CD14-positive monocyte (primary cell): ENCODE data around the gene MBD2. TPM values are rescaled to one million over a fixed set of nuclear protein-coding genes. Genes with fewer than 3 reads are reported as not detected.

Source experiments
- DNase-seq, 3 donors: peaks; one replicate each; pipeline ENCODE4 v3.0.0-alpha.2; 2011 to 2022
- H2AFZ ChIP-seq: 2 replicates; pipeline ENCODE4 v1.6.0; 2012; ENCODE audit warnings: mild to moderate bottlenecking, low read depth, low read length, inconsistent platforms; ENCODE audit not compliant: insufficient read depth, poor library complexity, severe bottlenecking
- H3K27ac ChIP-seq, 2 donors: 1 replicate in 1 of 2; 2 replicates in 1 of 2; pipeline ENCODE4 v1.5.1; 2012 to 2013; ENCODE audit warnings: low read length in 2 of 2, control low read depth in 1 of 2, inconsistent platforms in 1 of 2, low read depth in 1 of 2, mild to moderate bottlenecking in 1 of 2
- H3K27me3 ChIP-seq, 2 donors: one replicate each; pipeline versions ENCODE4 v1.6.0 to v1.6.1; 2011 to 2013; ENCODE audit warnings: low read length in 2 of 2; ENCODE audit not compliant: control insufficient read depth in 2 of 2, insufficient read depth in 2 of 2
- H3K36me3 ChIP-seq, 2 donors: replicated peaks in 1 of 2; 1 replicate in 1 of 2; 2 replicates in 1 of 2; pipeline versions ENCODE4 v1.5.1 to v1.6.1; 2012 to 2013; ENCODE audit warnings: low read length in 2 of 2, control low read depth in 1 of 2, inconsistent platforms in 1 of 2, mild to moderate bottlenecking in 1 of 2; ENCODE audit not compliant: insufficient read depth in 2 of 2, control insufficient read depth in 1 of 2
- H3K4me1 ChIP-seq, 2 donors: 1 replicate in 1 of 2; 2 replicates in 1 of 2; pipeline versions ENCODE4 v1.5.1 to v1.6.1; 2012 to 2013; ENCODE audit warnings: low read length in 2 of 2, control low read depth in 1 of 2, inconsistent platforms in 1 of 2, mild to moderate bottlenecking in 1 of 2, moderate library complexity in 1 of 2; ENCODE audit not compliant: insufficient read depth in 2 of 2, control insufficient read depth in 1 of 2
- H3K4me2 ChIP-seq: replicated peaks from 2 replicates; pipeline ENCODE3; 2012; ENCODE audit warnings: low read length, moderate library complexity, mild to moderate bottlenecking; ENCODE audit not compliant: poor library complexity, severe bottlenecking; ENCODE audit errors: extremely low read depth
- H3K4me3 ChIP-seq, 3 experiments: fragments of 200-600 bp in 1 of 3; sonication (generic) in 1 of 3; replicated peaks in 1 of 3; 1 replicate in 2 of 3; 2 replicates in 1 of 3; pipeline ENCODE4 v1.5.1; 2011 to 2013; ENCODE audit warnings: low read length in 3 of 3, mild to moderate bottlenecking in 3 of 3, control low read depth in 2 of 3, low read depth in 2 of 3, inconsistent platforms in 1 of 3, moderate library complexity in 1 of 3
- H3K79me2 ChIP-seq: 2 replicates; pipeline ENCODE4 v1.6.0; 2012; ENCODE audit warnings: mild to moderate bottlenecking, control low read depth, inconsistent platforms, low read length, moderate library complexity; ENCODE audit not compliant: insufficient read depth
- H3K9ac ChIP-seq: 2 replicates; pipeline ENCODE4 v1.6.0; 2017; ENCODE audit warnings: low read length, mild to moderate bottlenecking; ENCODE audit not compliant: insufficient read depth, poor library complexity, severe bottlenecking
- H3K9me3 ChIP-seq, 2 donors: replicated peaks in 1 of 2; 1 replicate in 1 of 2; 2 replicates in 1 of 2; pipeline versions ENCODE4 v1.5.1 to v1.6.1; 2012 to 2013; ENCODE audit warnings: low read length in 2 of 2, control low read depth in 1 of 2; ENCODE audit not compliant: control insufficient read depth in 1 of 2, insufficient read depth in 1 of 2
- H4K20me1 ChIP-seq: 2 replicates; pipeline ENCODE4 v1.6.0; 2012; ENCODE audit warnings: mild to moderate bottlenecking, low read length, control low read depth, moderate library complexity; ENCODE audit not compliant: insufficient read depth
- H3K27ac Mint-ChIP-seq, 7 donors: one replicate each; pipeline ENCODE4 v1.8.0; 2020; ENCODE audit warnings: mild to moderate bottlenecking in 7 of 7, mixed read lengths in 7 of 7, moderate library complexity in 6 of 7, inconsistent platforms in 2 of 7
- H3K27me3 Mint-ChIP-seq, 3 donors: one replicate each; pipeline ENCODE4 v1.8.0; 2021 to 2022; ENCODE audit warnings: low read depth in 3 of 3, mild to moderate bottlenecking in 3 of 3, mixed read lengths in 3 of 3, moderate library complexity in 3 of 3, inconsistent platforms in 1 of 3
- H3K36me3 Mint-ChIP-seq, 2 donors: one replicate each; pipeline ENCODE4 v1.8.0; 2020; ENCODE audit warnings: mixed read lengths in 2 of 2, inconsistent platforms in 1 of 2, mild to moderate bottlenecking in 1 of 2
- H3K4me1 Mint-ChIP-seq: one replicate; pipeline ENCODE4 v1.8.0; 2020; ENCODE audit warnings: mild to moderate bottlenecking, mixed read lengths
- H3K4me3 Mint-ChIP-seq, 2 donors: one replicate each; pipeline ENCODE4 v1.8.0; 2020; ENCODE audit warnings: mild to moderate bottlenecking in 2 of 2, mixed read lengths in 2 of 2, moderate library complexity in 1 of 2
- H3K9me3 Mint-ChIP-seq, 7 donors: one replicate each; pipeline ENCODE4 v1.8.0; 2020 to 2022; ENCODE audit warnings: mixed read lengths in 7 of 7, mild to moderate bottlenecking in 6 of 7, moderate library complexity in 6 of 7, inconsistent platforms in 2 of 7
- WGBS: methylation state at CpG from one replicate; pipeline ENCODE4 v1.1.5; 2013; ENCODE audit warnings: missing lambda C conversion rate; ENCODE audit not compliant: insufficient coverage; 5-methylcytosine and 5-hydroxymethylcytosine counted together
- intact Hi-C, 2 donors: fragments of 100-400 bp; cut with micrococcal nuclease; formaldehyde crosslinking; loops; one replicate each; pipeline versions ENCODE4 v1.15.0 to v1.15.1; 2023
- polyA plus RNA-seq, 3 donors: library from polyadenylated mRNA; depleted of rRNA in 1 of 3; unstranded in 2 of 3; stranded (reverse) in 1 of 3; fragments of 300-500 nt in 2 of 3; fragments of >200 nt in 1 of 3; fragmentation: Illumina TruSeq in 2 of 3; gene quantifications; 1 replicate in 2 of 3; 2 replicates in 1 of 3; pipeline ENCODE4 v1.2.3, GENCODE V29; 2012 to 2021
- TF ChIP-seq, protein P1 (sequence below): fragments of 200-600 bp; IDR thresholded peaks from one replicate; pipeline ENCODE4 v1.8.0; 2022; ENCODE audit warnings: antibody characterized with exemption, mild to moderate bottlenecking

Gene MBD2
- polyA plus RNA-seq, 3 donors, result 11.6 to 64.9 (median 25.2) TPM

DNA sequence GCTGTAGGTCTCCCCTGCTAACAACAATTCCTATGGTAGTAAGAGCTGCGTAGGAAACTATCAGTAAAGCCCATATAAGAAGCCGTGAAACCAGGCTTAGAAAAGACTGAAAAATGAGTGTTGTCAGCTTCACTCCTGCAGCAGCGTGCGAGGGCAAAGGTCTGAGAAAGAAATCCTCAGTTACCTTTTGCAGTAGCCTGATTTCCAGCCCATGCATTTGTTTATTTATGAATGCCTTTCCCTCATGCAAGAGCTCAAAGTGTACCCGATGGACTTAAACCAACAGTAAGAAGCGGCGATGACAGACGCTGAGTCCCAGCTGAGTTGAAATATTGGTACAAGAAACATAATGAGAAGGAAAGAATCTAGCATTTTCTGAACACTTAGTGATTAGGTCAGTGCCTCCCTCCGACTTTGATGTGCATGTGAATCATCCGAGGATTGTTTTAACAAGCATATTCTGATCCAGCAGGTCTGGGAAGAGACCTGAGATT is 29.8 kb upstream of the MBD2 start:
- H3K79me2 ChIP-seq, result no peaks in the 10 kb centered on the region
- H3K4me1 ChIP-seq, result peaks cover 71 to 81% of the 10 kb centered on the region in 2 donors
- Mint-ChIP-seq H3K36me3 (no peaks in the 10 kb centered on the region), H3K9me3 (peaks cover 0 to 3% (median 0%) of the 10 kb centered on the region in 7 donors), H3K27me3 (peaks cover 0 to 5% (median 2%) of the 10 kb centered on the region in 3 donors), H3K4me3 (no peak overlapping the region), H3K4me1 (peaks cover 70% of the 10 kb centered on the region), H3K27ac (no peak overlapping the region)
- no peaks in the 10 kb centered on the region for H3K9me3 ChIP-seq
- H3K9ac ChIP-seq, result no peak overlapping the region
- no peak for DNase-seq
- H3K4me3 ChIP-seq, result no peak overlapping the region
- H3K27ac ChIP-seq, result no peak overlapping the region
- H4K20me1 ChIP-seq, result no peaks in the 10 kb centered on the region
- no peaks in the 10 kb centered on the region for H3K36me3 ChIP-seq
- intact Hi-C loops, result no loop called here
- no peaks in the 10 kb centered on the region for H3K27me3 ChIP-seq
- TF ChIP-seq, protein P1, sequence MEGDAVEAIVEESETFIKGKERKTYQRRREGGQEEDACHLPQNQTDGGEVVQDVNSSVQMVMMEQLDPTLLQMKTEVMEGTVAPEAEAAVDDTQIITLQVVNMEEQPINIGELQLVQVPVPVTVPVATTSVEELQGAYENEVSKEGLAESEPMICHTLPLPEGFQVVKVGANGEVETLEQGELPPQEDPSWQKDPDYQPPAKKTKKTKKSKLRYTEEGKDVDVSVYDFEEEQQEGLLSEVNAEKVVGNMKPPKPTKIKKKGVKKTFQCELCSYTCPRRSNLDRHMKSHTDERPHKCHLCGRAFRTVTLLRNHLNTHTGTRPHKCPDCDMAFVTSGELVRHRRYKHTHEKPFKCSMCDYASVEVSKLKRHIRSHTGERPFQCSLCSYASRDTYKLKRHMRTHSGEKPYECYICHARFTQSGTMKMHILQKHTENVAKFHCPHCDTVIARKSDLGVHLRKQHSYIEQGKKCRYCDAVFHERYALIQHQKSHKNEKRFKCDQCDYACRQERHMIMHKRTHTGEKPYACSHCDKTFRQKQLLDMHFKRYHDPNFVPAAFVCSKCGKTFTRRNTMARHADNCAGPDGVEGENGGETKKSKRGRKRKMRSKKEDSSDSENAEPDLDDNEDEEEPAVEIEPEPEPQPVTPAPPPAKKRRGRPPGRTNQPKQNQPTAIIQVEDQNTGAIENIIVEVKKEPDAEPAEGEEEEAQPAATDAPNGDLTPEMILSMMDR, result no peak
- H2AFZ ChIP-seq, result no peak overlapping the region
- 89% methylated on average over 10 of the region's 10 CpGs for WGBS
- no peak overlapping the region for H3K4me2 ChIP-seq

- Histone ChIP-seq H3K4me1 (peaks cover 47 to 56% of the 10 kb centered on the region in 2 donors), H3K36me3 (no peaks in the 10 kb centered on the region), H3K9me3 (no peaks in the 10 kb centered on the region), H3K9ac (no peak overlapping the region), H3K4me2 (peak overlapping the region; percentile 1), H3K27me3 (no peaks in the 10 kb centered on the region), H3K4me3 (peak overlapping the region in 1 of 3 experiments; percentile 18), H3K27ac (peak overlapping the region in 1 of 2 donors; percentile 72), H2AFZ (no peak overlapping the region), H3K79me2 (no peaks in the 10 kb centered on the region), H4K20me1 (no peaks in the 10 kb centered on the region)
- no peak overlapping the region for H3K4me3 Mint-ChIP-seq
- H3K9me3 Mint-ChIP-seq, result peaks cover 0 to 3% (median 0%) of the 10 kb centered on the region in 7 donors
- H3K27ac Mint-ChIP-seq, result peak overlapping the region; percentile 54 to 89 (median 82)
- no peaks in the 10 kb centered on the region for H3K36me3 Mint-ChIP-seq
- intact Hi-C loops, result no loop called here
- H3K4me1 Mint-ChIP-seq, result peaks cover 55% of the 10 kb centered on the region
- peaks cover 0 to 5% (median 2%) of the 10 kb centered on the region in 3 donors for H3K27me3 Mint-ChIP-seq
- 40% methylated on average over 2 of the region's 4 CpGs for WGBS
- TF ChIP-seq, protein P1, result no peak
- DNase-seq, result no peak
These were observed 27.3 kb upstream of the MBD2 start for GRCh38 chr18:54251606-54252390.
